ENCODE results near the gene MUS81. TPM values are rescaled to one million over a fixed set of nuclear protein-coding genes. Genes with fewer than 3 reads are reported as not detected.
A peak's percentile ranks its signal among the peaks of the same experiment; 100 is the strongest.

The MUS81 gene
- total RNA-seq, 1 donor from 2014 or later: 90.5 TPM

DNA sequence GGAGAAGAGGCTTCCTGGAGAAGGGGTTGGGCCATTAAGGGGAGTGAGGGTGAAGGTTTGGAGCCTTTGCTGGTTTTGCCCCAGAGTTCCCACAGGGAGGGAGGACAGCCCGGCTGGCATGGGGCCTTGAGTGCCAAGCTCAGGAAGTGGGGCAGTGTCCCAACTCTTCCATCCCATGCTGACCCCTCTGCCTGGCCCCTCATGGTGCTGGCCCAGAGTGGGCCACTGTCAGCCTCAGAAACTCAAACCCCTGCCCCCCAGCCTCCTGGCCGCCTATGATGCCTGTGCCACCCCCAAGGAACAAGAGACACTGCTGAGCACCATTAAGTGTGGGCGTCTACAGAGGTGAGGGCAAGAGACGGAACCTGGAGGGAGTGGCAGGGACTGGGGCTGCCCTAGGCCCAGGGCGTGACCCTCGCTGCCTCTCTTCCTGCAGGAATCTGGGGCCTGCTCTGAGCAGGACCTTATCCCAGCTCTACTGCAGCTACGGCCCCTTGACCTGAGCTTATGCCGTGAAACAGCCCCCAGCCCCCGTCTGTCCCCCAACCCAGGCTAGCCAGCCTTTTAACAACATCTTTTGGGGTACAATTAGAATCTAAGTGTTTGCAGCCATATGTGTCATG, 5.4 kb downstream of the MUS81 start:
- no peak overlapping the region for H3K4me3 Mint-ChIP-seq (ENCODE audit: low read depth)
- no peaks in the 10 kb centered on the region for H3K27me3 Mint-ChIP-seq (ENCODE audit: low read depth)
- H3K36me3 Mint-ChIP-seq (ENCODE audit: low read depth): peaks cover 54% of the 10 kb centered on the region
- no peaks in the 10 kb centered on the region for H3K9me3 Mint-ChIP-seq
- no peak overlapping the region for H3K27ac Mint-ChIP-seq
- H3K4me1 Mint-ChIP-seq (ENCODE audit: low read depth): peaks cover 10% of the 10 kb centered on the region
- no peak for DNase-seq (ENCODE audit: low spot score)
- intact Hi-C loops (cut with micrococcal nuclease): no loop called here

DNA sequence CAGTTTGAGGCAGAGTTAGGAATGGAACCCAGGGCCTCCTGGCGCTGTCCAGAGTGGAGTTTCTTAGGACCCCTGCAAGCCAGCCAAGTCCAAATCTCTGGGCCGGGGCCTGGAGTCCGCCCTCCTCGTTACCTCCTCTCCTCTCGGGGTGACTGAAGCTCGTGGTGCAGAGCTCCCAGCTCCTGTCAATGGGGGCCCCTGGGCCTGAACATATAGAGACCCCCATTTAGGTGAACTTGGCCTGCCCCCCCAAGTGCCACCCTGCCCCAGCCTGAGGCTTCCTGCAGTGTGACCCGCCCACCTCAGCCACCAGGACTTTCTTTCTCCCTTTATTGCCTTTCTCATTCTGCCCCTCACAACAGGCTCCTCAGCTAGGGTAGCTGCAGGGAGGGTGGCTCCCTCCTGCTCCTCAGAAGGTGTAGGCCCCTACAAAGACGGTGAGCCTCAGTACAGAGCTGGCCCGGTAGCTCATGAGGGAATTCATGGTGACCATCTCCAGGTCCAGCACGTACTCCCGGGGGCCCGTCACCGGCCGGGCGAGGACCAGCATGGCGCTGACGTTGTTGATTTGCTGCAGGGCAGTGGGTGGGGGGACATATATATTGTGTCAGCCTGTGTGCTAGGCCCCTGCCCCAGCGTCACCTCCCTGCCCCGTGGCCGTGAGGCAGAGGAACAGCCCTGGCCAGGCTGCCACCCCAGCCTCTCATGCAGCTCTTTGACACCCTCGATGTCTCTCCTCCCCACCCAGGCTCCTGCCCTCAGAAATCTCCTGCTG, 6.5 kb downstream of the MUS81 start:
- peaks cover 14% of the 10 kb centered on the region for H3K4me1 Mint-ChIP-seq (ENCODE audit: low read depth)
- no peak overlapping the region for H3K27ac Mint-ChIP-seq
- no peaks in the 10 kb centered on the region for H3K27me3 Mint-ChIP-seq (ENCODE audit: low read depth)
- intact Hi-C loops (cut with micrococcal nuclease): no loop called here
- H3K4me3 Mint-ChIP-seq (ENCODE audit: low read depth): no peak overlapping the region
- H3K36me3 Mint-ChIP-seq (ENCODE audit: low read depth): peaks cover 52% of the 10 kb centered on the region
- DNase-seq (ENCODE audit: low spot score): no peak
- no peaks in the 10 kb centered on the region for H3K9me3 Mint-ChIP-seq

DNA sequence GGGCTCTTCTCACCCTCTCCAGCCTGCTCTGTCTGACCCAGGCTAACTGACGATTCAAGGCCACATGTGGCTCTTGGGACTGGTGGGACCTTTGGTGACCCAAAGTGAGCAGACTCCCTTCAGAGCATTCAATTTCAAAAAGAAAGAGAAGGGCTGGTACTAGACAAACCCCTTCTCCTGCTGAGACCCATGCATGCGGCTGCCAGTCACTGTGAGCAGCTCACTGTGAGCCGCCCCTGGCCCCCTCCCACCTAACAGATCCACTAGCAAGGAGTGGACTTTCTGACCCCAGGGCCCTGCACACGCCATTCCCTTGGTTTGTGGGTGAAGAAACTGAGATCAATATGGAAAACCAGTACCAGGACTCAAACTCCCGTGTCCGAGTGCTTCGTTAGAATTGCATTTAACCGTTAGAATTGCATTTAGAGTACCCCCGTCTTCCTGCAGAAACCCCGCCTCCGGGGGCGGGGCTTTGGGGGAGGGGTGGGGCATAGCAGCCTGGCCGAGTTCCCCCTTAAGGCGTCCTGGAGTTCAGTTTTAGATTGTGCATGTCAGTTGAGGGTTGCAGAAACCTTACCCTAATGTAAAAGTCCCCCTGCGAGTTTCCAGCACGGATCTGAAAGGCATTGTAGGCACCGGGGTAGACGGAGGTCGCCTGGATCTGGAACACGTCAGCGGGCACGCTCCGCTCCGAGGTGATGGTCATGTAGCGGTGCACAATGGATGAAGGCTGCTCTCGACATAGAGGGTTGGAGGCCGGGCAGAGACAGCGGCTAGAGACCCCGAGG, 7.2 kb downstream of the MUS81 start:
- Mint-ChIP-seq H3K9me3 (no peaks in the 10 kb centered on the region), H3K4me1 (ENCODE audit: low read depth) (peaks cover 12% of the 10 kb centered on the region), H3K27me3 (ENCODE audit: low read depth) (no peaks in the 10 kb centered on the region), H3K36me3 (ENCODE audit: low read depth) (peaks cover 44% of the 10 kb centered on the region), H3K4me3 (ENCODE audit: low read depth) (no peak overlapping the region), H3K27ac (no peak overlapping the region)
- no peak for DNase-seq (ENCODE audit: low spot score)
- intact Hi-C loops (cut with micrococcal nuclease): no loop called here

DNA sequence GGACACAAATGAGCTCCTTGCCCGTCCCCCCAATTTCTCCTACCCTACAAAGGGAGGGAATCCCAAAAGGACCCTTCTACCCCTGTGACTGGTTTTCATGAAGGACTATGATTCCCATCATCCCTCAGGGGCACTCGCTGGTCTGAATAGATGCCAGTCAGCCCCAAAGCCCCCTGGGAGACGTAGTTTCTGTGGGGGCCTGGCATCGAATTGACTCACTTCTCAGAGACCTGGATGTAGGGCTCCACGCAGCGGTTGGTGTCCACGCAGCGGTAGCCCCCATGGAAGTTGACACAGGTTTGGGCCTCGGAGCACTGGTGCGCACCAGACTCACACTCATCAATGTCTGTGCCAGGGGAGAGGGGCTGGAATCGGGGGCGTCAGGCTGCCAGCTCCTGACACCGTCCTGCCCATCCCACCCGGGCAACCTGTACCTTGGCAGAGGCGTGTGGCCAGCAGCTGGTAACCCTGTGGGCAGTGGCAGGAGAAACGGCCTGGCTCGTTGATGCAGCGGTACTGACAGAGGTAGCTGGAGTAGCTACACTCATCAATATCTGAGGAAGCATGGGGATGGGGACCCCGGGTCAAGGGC, 7.9 kb downstream of the MUS81 start:
- Mint-ChIP-seq H3K36me3 (ENCODE audit: low read depth) (peaks cover 38% of the 10 kb centered on the region), H3K27ac (no peak overlapping the region), H3K4me1 (ENCODE audit: low read depth) (peaks cover 10% of the 10 kb centered on the region), H3K9me3 (no peaks in the 10 kb centered on the region), H3K4me3 (ENCODE audit: low read depth) (no peak overlapping the region), H3K27me3 (ENCODE audit: low read depth) (no peaks in the 10 kb centered on the region)
- intact Hi-C loops (cut with micrococcal nuclease): no loop called here
- DNase-seq (ENCODE audit: low spot score): no peak

DNA sequence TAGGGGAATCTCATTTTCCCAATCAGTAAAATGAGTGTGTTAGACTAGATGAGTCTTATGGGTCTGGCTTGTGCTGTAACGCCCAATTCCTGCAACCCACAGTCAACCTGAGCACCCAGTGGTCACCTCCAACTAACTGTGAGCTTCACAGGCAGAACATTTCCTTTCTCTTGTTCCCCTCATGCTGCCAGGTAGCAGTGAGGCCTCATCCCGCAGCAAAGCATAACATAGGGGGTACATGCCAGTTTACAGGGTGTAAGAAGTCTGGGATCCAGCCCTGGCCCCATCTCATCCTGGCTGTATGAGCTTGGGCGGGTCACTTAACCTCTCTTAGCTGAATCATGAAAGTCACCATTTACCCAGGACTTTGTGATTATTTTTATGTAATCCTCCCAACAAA, 8.7 kb downstream of the MUS81 start:
- Mint-ChIP-seq H3K36me3 (ENCODE audit: low read depth) (peaks cover 30% of the 10 kb centered on the region), H3K27ac (peak overlapping the region; percentile 42), H3K4me1 (ENCODE audit: low read depth) (peaks cover 13% of the 10 kb centered on the region), H3K27me3 (ENCODE audit: low read depth) (no peaks in the 10 kb centered on the region), H3K4me3 (ENCODE audit: low read depth) (no peak overlapping the region), H3K9me3 (no peaks in the 10 kb centered on the region)
- no peak for DNase-seq (ENCODE audit: low spot score)
- intact Hi-C loops (cut with micrococcal nuclease): no loop called here

DNA sequence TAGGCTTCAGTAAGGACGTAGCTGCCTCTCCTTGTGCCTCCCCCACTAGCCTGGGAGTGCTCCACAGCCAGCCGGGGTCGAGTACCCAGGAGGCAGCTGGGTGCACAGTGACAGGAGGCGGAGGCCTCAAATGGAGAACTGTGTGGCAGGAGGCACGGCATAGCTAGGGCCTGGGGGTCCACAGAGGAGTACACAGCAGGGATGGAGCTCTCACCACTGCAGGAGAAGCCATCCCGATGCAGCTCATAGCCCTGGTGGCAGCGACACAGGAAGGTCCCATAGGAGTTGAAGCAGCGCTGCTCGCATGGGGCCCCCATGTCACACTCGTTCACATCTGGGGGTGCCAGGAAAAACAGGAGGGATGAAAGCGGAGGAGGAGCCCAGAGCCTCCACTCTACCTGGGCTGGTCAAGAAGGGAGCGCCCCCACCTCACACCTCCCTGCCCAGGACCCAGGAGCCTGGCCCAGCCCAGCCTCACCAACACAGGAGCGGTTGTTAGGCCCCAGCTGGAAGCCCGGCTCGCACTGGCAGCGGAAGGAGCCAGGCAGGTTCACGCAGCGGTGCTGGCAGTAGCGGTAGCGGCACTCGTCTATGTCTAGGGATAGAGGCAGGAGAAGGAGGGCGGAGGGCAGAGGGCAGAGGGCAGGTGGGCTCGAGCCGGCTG, 9.5 kb downstream of the MUS81 start:
- intact Hi-C loops (cut with micrococcal nuclease): no loop called here
- H3K27ac Mint-ChIP-seq: no peak overlapping the region

DNA sequence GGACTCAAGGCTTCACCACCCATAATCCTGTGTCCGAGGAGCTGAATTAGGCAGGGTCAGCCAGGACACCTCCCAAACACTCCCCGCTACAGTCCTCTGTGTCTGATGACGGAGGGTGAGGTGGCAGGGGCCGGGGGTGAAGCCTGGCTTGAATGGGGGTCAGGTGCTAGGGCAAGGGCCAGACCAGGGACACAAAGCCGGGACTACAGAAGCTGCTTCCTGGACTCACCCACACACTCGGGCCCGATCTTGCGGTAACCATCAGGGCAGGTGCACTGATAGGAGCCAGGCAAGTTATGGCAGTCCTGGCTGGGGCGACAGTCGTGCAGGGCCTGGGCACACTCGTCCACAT, 10.1 kb downstream of the MUS81 start:
- no peak overlapping the region for H3K4me3 Mint-ChIP-seq (ENCODE audit: low read depth)
- H3K36me3 Mint-ChIP-seq (ENCODE audit: low read depth): peaks cover 19% of the 10 kb centered on the region
- intact Hi-C loops (cut with micrococcal nuclease): no loop called here
- H3K27ac Mint-ChIP-seq: no peak overlapping the region
- H3K27me3 Mint-ChIP-seq (ENCODE audit: low read depth): no peaks in the 10 kb centered on the region
- no peaks in the 10 kb centered on the region for H3K9me3 Mint-ChIP-seq
- DNase-seq (ENCODE audit: low spot score): no peak
- peaks cover 13% of the 10 kb centered on the region for H3K4me1 Mint-ChIP-seq (ENCODE audit: low read depth)

More for the DNA sequence above, 9.5 kb downstream of the MUS81 start:
- DNase-seq (ENCODE audit: low spot score): no peak
- H3K27me3 Mint-ChIP-seq (ENCODE audit: low read depth): no peaks in the 10 kb centered on the region
- peaks cover 23% of the 10 kb centered on the region for H3K36me3 Mint-ChIP-seq (ENCODE audit: low read depth)
- H3K4me3 Mint-ChIP-seq (ENCODE audit: low read depth): no peak overlapping the region
- peaks cover 13% of the 10 kb centered on the region for H3K4me1 Mint-ChIP-seq (ENCODE audit: low read depth)
- no peaks in the 10 kb centered on the region for H3K9me3 Mint-ChIP-seq

DNA sequence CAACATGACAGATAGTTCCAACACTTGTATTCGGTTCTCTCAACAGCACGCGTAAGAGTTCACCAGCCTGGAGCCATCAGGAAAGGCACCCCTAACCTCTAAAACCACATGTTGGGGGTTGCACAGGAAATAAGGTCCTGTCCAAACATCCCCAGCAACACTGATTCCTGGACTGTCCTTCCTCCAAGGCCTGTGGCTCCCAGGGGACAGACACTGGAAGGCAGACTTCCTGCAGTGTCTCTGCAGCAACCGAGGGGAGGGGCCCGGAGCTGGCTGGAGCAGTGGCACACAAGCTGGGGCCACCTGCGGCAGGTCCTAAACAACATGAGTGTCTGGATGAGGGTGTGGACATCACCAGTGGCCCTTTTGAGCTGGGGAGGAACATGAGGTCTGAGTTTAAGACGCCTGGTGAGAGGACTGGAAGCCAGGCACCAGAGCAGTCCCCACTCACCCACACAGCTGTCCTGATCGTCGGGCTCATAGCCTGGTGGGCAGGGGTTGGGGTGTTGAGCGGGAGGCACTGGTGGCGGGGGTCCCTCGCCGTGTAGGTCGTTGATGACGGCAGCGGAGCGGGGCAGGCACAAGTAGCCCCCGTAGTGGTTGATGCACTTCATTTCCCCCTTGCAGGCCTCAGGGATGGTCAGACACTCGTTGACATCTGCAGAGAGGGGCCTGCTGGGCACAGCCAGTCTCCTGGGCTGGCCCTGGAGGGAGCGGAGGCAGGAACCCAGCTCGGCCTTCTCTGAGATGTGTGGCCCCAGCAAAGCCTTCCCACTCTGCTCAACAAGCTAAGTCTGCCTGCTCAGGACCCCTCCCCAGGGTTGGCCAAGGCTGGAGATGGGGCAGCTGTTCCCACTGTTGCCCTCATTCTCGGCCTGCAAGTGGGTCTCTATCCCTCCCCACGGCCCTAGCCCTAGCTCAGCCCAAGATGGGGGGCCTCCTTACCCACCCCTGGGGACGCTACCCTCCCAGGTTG, 10.8 kb downstream of the MUS81 start:
- no peaks in the 10 kb centered on the region for H3K9me3 Mint-ChIP-seq
- no peak overlapping the region for H3K27ac Mint-ChIP-seq
- intact Hi-C loops (cut with micrococcal nuclease): no loop called here
- no peak overlapping the region for H3K4me3 Mint-ChIP-seq (ENCODE audit: low read depth)
- H3K36me3 Mint-ChIP-seq (ENCODE audit: low read depth): peaks cover 15% of the 10 kb centered on the region
- H3K27me3 Mint-ChIP-seq (ENCODE audit: low read depth): no peaks in the 10 kb centered on the region
- DNase-seq (ENCODE audit: low spot score): no peak
- peaks cover 13% of the 10 kb centered on the region for H3K4me1 Mint-ChIP-seq (ENCODE audit: low read depth)

DNA sequence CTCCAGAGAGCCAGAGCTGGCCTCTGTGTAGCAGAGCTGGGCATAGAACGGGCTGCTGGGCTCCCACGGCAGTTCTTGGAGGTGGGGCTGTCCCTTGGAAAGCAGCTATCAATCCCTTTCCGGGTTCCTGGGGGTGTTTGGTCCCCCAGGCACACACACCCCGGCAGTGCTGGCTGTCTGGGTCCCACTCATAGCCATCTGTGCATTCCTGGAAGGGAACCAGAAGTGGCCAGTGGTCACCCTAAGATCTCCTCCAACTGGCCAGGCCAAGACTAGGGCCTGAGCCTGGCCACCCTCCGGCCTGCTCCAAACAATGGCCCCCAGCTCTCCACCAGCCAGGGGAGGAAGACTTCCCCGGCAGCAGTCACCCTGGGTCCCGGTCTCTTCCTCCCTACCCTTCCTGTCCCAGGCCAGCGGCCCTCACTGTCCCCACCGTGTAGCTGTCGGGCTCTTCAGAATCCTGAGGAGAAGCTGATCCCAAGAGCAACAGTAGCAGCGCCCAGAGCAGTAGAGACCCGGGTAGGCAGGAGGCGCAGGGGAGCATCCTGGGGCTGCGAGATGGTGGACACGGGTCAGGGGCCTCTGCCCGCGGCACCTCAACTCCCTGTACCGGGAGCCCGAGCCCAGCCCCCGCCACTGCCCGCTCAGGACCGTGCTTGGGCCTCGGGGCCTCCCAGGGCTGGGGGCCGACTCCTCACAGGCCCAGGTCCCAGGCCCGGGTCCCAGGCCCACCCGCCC, 11.7 kb downstream of the MUS81 start:
- DNase-seq (ENCODE audit: low spot score): no peak
- Mint-ChIP-seq H3K27me3 (ENCODE audit: low read depth) (no peaks in the 10 kb centered on the region), H3K36me3 (ENCODE audit: low read depth) (peaks cover 15% of the 10 kb centered on the region), H3K9me3 (no peaks in the 10 kb centered on the region), H3K27ac (no peak overlapping the region), H3K4me3 (ENCODE audit: low read depth) (peak overlapping the region; percentile 43), H3K4me1 (ENCODE audit: low read depth) (peaks cover 13% of the 10 kb centered on the region)
- intact Hi-C loops (cut with micrococcal nuclease): no loop called here

DNA sequence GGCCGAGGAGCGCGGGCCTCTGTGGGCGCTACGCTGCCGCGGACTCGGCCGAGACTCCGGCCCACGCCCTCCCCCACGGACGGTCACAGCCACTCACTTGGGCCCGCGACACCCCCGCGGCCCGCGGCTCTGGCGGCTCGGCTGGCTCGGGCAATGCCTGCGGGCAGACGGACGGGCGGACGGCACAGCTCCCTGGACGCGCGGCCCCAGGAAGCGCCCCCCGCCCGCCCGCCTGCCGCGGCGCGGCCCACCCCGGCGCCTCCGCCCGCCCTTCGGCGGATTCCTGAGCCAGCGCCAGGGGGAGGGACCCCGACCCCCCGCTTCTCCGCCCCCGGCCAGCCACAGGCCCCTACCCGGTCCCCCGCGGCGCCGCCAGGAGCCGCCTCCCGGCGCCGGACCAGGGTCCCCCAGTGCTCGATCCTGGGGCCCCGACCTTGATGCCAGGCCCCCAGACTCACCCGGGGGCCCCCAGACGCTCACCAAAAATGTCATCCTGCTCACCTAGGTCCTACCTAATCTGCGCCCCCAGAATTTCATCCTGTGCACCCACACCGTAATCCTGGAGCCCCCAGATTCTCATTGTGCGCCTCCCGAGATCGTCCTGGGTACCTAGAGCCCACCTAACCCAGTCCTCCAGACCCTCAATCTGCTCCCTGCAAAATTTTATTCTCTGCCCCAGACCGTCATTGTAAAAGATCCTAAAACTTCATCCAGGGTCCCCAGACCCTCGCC, 12.5 kb downstream of the MUS81 start, which contains the start of gene EFEMP2:
Gene EFEMP2, minus strand, starts transcription at position 215 of the 732 bp plus-strand sequence. CDS start 446 bp downstream, outside the sequence.
- peaks cover 7% of the 10 kb centered on the region for H3K36me3 Mint-ChIP-seq (ENCODE audit: low read depth)
- H3K9me3 Mint-ChIP-seq: no peaks in the 10 kb centered on the region
- DNase-seq (ENCODE audit: low spot score): no peak
- H3K27me3 Mint-ChIP-seq (ENCODE audit: low read depth): no peaks in the 10 kb centered on the region
- H3K27ac Mint-ChIP-seq: peak within 1 kb of the TSS; percentile 79
- intact Hi-C loops (cut with micrococcal nuclease): loop anchor here (1.0 kb wide), 1 partner anchor 13 kb away; no protein-coding TSS in a partner anchor
- H3K4me1 Mint-ChIP-seq (ENCODE audit: low read depth): peaks cover 13% of the 10 kb centered on the region
- peak within 1 kb of the TSS; percentile 91 for H3K4me3 Mint-ChIP-seq (ENCODE audit: low read depth)

All from activated T-helper 2 cell treated with anti-CD3 and anti-CD28 coated beads, Interferon-gamma antibody, Interleukin-2, Interleukin-4, amounts not matched to agents 10 μg/mL and 5 μg/mL and 100 μg/mL, durations not matched to agents 14 hours and 24 hours and 36 hours (primary cell).